ENCODE results near the gene AKR1B15.

- no peak for TF ChIP-seq POLR2A (IDR thresholded peaks at IDR 0.05; ENCODE audit: low read depth, low read length)
- no peak for TF ChIP-seq CTCF (IDR thresholded peaks at IDR 0.05; ENCODE audit: extremely low read depth in 1 of 2, insufficient read depth in 1 of 2, low read depth in 1 of 2, low read length in 2 of 2)
- TF ChIP-seq MAX (IDR thresholded peaks at IDR 0.05; ENCODE audit: insufficient read depth, insufficient read length) = no peak
- no peak for TF ChIP-seq POLR2AphosphoS5 (IDR thresholded peaks at IDR 0.05; ENCODE audit: insufficient read depth, low read depth, low read length)
- no peak for TF ChIP-seq EZH2 (IDR thresholded peaks at IDR 0.05; ENCODE audit: borderline replicate concordance, low read depth, low read length, severe bottlenecking)
- no peak for TF ChIP-seq MYC (IDR thresholded peaks at IDR 0.05; ENCODE audit: low read depth, low read length)
- no peak for TF ChIP-seq FOS (IDR thresholded peaks at IDR 0.05; ENCODE audit: borderline replicate concordance, insufficient read depth, low read length)
- no peak for TF ChIP-seq JUN (IDR thresholded peaks at IDR 0.05; ENCODE audit: borderline replicate concordance, insufficient read depth, insufficient read length, low read depth)
Measured at GRCh38 chr7:134584290-134584689, 35.4 kb downstream of the AKR1B15 start.
